HCT116 (cell line): ENCODE results near the gene IZUMO1R. TPM values are rescaled to one million over a fixed set of nuclear protein-coding genes. Genes with fewer than 3 reads are reported as not detected.

Experiments
- ATAC-seq: fragments of 200-7000 bp; cut with Tn5 transposase; 2 replicates; pipeline ENCODE4 v1.9.1; 2020; ENCODE audit warnings: mild to moderate bottlenecking, moderate library complexity
- BruUV-seq: library from RNA; stranded (reverse); fragments of 400-500 nt; replicated peaks from 2 replicates; lab custom pipeline; 2021; lab: Mats Ljungman, UMichigan
- CTCF ChIA-PET: fragments of 300-600 bp; sonication (Branson Sonifier 250); formaldehyde crosslinking; loops from one replicate; lab custom pipeline; 2021; ENCODE audit warnings: antibody characterized with exemption; lab: Charles Lee
- POLR2A ChIA-PET: fragments of 300-600, 350-600 bp; sonication (Branson Sonifier 250); formaldehyde crosslinking; loops from one replicate; lab custom pipeline; 2021; ENCODE audit warnings: antibody characterized with exemption; lab: Charles Lee
- RAD21 ChIA-PET, 2 experiments: fragments of 300-600 bp; sonication (Branson Sonifier 250); formaldehyde crosslinking; loops; one replicate each; lab custom pipeline; 2023; ENCODE audit warnings: low total read pairs in 2 of 2; ENCODE audit not compliant: uncharacterized antibody in 2 of 2, unreplicated experiment in 2 of 2, low non-redundant PET in 1 of 2; lab: Charles Lee
- DNase-seq: peaks from one replicate; pipeline ENCODE4 v3.0.0-alpha.2; 2010; ENCODE audit warnings: low read depth, low spot score
- H2AFZ ChIP-seq: fragments of 200-600 bp; shearing (Covaris generic), sonication (generic); 2 replicates; pipeline ENCODE4 v1.6.1; 2017; ENCODE audit warnings: low read depth, mixed run types, mixed read lengths, antibody characterized with exemption, low read length; ENCODE audit not compliant: poor library complexity, severe bottlenecking
- H3K27ac ChIP-seq: 2 replicates; pipeline ENCODE4 v1.5.1; 2012; ENCODE audit warnings: low read depth, low read length
- H3K27me3 ChIP-seq: fragments of 200-600 bp; sonication (generic); 2 replicates; pipeline ENCODE4 v1.6.1; 2016; ENCODE audit warnings: mixed run types, low read length, mixed read lengths; ENCODE audit not compliant: insufficient read depth
- H3K36me3 ChIP-seq, 2 experiments: fragments of 200-500 bp in 1 of 2; fragments of 200-600 bp in 1 of 2; sonication (Bioruptor generic) in 1 of 2; sonication (generic) in 1 of 2; 2 replicates each; pipeline versions ENCODE4 v1.5.1 to v1.6.1; 2014 to 2016; ENCODE audit warnings: low read length in 2 of 2, inconsistent platforms in 1 of 2, mixed read lengths in 1 of 2, mixed run types in 1 of 2; ENCODE audit not compliant: insufficient read depth in 2 of 2, control insufficient read depth in 1 of 2
- H3K4me1 ChIP-seq, 2 experiments: fragments of 200-600 bp in 1 of 2; sonication (generic) in 1 of 2; 2 replicates each; pipeline versions ENCODE4 v1.5.1 to v1.6.1; 2012 to 2017; ENCODE audit warnings: low read length in 2 of 2, inconsistent platforms in 1 of 2, mild to moderate bottlenecking in 1 of 2, mixed read lengths in 1 of 2, mixed run types in 1 of 2, moderate library complexity in 1 of 2; ENCODE audit not compliant: insufficient read depth in 2 of 2, control insufficient read depth in 1 of 2
- H3K4me2 ChIP-seq: fragments of 200-600 bp; sonication (generic); 2 replicates; pipeline ENCODE4 v1.6.1; 2017; ENCODE audit warnings: mixed run types, low read length, mixed read lengths
- H3K4me3 ChIP-seq, 2 experiments: fragments of 200-600 bp in 1 of 2; sonication (generic) in 1 of 2; replicated peaks in 1 of 2; 2 replicates each; pipeline ENCODE4 v1.5.1; 2011 to 2016; ENCODE audit warnings: low read length in 2 of 2, control low read depth in 1 of 2, low read depth in 1 of 2, mild to moderate bottlenecking in 1 of 2, mixed read lengths in 1 of 2, mixed run types in 1 of 2
- H3K79me2 ChIP-seq: fragments of 200-600 bp; sonication (generic); 2 replicates; pipeline ENCODE4 v1.6.1; 2017; ENCODE audit warnings: mild to moderate bottlenecking, mixed run types, low read length, moderate library complexity, mixed read lengths; ENCODE audit not compliant: insufficient read depth
- H3K9ac ChIP-seq: fragments of 200-600 bp; sonication (generic); 2 replicates; pipeline ENCODE4 v1.6.1; 2016; ENCODE audit warnings: low read length, mixed read lengths
- H3K9me2 ChIP-seq: fragments of 200-600 bp; sonication (generic), shearing (Covaris generic); 2 replicates; pipeline ENCODE4 v1.6.1; 2017; ENCODE audit warnings: mixed run types, mild to moderate bottlenecking, moderate library complexity; ENCODE audit not compliant: insufficient read depth
- H3K9me3 ChIP-seq, 2 experiments: fragments of 200-500 bp in 1 of 2; fragments of 200-600 bp in 1 of 2; sonication (Bioruptor generic) in 1 of 2; sonication (generic) in 1 of 2; 2 replicates each; pipeline ENCODE4 v1.6.1; 2014 to 2017; ENCODE audit warnings: low read length in 2 of 2, mixed read lengths in 2 of 2, inconsistent platforms in 1 of 2, low read depth in 1 of 2, mild to moderate bottlenecking in 1 of 2, mixed run types in 1 of 2, moderate library complexity in 1 of 2; ENCODE audit not compliant: control insufficient read depth in 1 of 2, insufficient read depth in 1 of 2
- H4K20me1 ChIP-seq: fragments of 200-600 bp; sonication (generic), shearing (Covaris generic); 2 replicates; pipeline ENCODE4 v1.6.1; 2017; ENCODE audit warnings: mixed run types, mild to moderate bottlenecking, moderate library complexity; ENCODE audit not compliant: insufficient read depth
- CBX3 ChIP-seq: IDR thresholded peaks from 2 replicates; pipeline ENCODE4 v1.6.1; 2012; ENCODE audit warnings: low read depth
- CEBPB ChIP-seq: IDR thresholded peaks from 2 replicates; pipeline ENCODE4 v1.6.1; 2012; ENCODE audit warnings: low read depth
- CTCF ChIP-seq, 3 experiments: fragments of 200-600 bp in 1 of 3; sonication (generic) in 1 of 3; IDR thresholded peaks in 2 of 3; conservative IDR thresholded peaks in 1 of 3; 2 replicates each; pipeline ENCODE4 v1.5.1; 2012 to 2017; ENCODE audit warnings: low read depth in 2 of 3, low read length in 2 of 3, antibody characterized with exemption in 1 of 3, borderline replicate concordance in 1 of 3, control low read depth in 1 of 3, mild to moderate bottlenecking in 1 of 3, mixed read lengths in 1 of 3, mixed run types in 1 of 3, moderate library complexity in 1 of 3; ENCODE audit not compliant: insufficient read depth in 1 of 3
- EGR1 ChIP-seq: IDR thresholded peaks from 2 replicates; pipeline ENCODE4 v1.6.1; 2012; ENCODE audit warnings: low read depth
- ELF1 ChIP-seq: IDR thresholded peaks from 2 replicates; pipeline ENCODE4 v1.6.1; 2012; ENCODE audit warnings: low read depth, borderline replicate concordance
- EZH2 ChIP-seq: fragments of 200-600 bp; sonication (generic); IDR thresholded peaks from 2 replicates; pipeline ENCODE4 v1.6.1; 2017; ENCODE audit warnings: antibody characterized with exemption, mixed run types
- EZH2phosphoT487 ChIP-seq: fragments of 200-600 bp; IDR thresholded peaks from 2 replicates; pipeline ENCODE4 v1.6.1; 2018; ENCODE audit warnings: antibody characterized with exemption, borderline replicate concordance
- JUND ChIP-seq: IDR thresholded peaks from 2 replicates; pipeline ENCODE4 v1.6.1; 2012
- POLR2A ChIP-seq: IDR thresholded peaks from 2 replicates; pipeline ENCODE4 v1.7.0; 2011; ENCODE audit warnings: borderline replicate concordance; ENCODE audit not compliant: insufficient read depth, insufficient read length; ENCODE audit errors: extremely low read depth
- RAD21 ChIP-seq: IDR thresholded peaks from 2 replicates; pipeline ENCODE4 v1.6.1; 2012; ENCODE audit warnings: low read depth, mild to moderate bottlenecking
- SIN3A ChIP-seq: IDR thresholded peaks from 2 replicates; pipeline ENCODE4 v1.6.1; 2012; ENCODE audit warnings: low read depth
- SP1 ChIP-seq: IDR thresholded peaks from 2 replicates; pipeline ENCODE4 v1.6.1; 2012; ENCODE audit warnings: low read depth
- TCF7L2 ChIP-seq: IDR thresholded peaks from 2 replicates; pipeline ENCODE4 v1.7.0; 2011; ENCODE audit warnings: borderline replicate concordance, inconsistent platforms; ENCODE audit not compliant: insufficient read depth, insufficient read length; ENCODE audit errors: extremely low read depth
- intact Hi-C: fragments of 100-400 bp; cut with micrococcal nuclease; formaldehyde crosslinking; loops from 2 replicates; pipeline ENCODE4 v1.10.0; 2022
- total RNA-seq: library from RNA; stranded (reverse); gene quantifications from one replicate; pipeline ENCODE4 v1.2.1, GENCODE V29; 2021; ENCODE audit not compliant: unreplicated experiment

IZUMO1R gene
- total RNA-seq, 1 experiment from 2014 or later = not detected

- Histone ChIP-seq H3K9me3 (no peaks in the 10 kb centered on the region), H2AFZ (no peak overlapping the region), H3K9ac (no peak overlapping the region), H3K4me2 (no peak overlapping the region), H3K36me3 (no peaks in the 10 kb centered on the region), H3K27me3 (peaks cover 24% of the 10 kb centered on the region), H3K9me2 (no peaks in the 10 kb centered on the region), H3K79me2 (no peaks in the 10 kb centered on the region), H3K4me1 (no peaks in the 10 kb centered on the region), H3K27ac (no peak overlapping the region), H3K4me3 (no peak overlapping the region), H4K20me1 (no peaks in the 10 kb centered on the region)
- DNase-seq (no peak), ATAC-seq (peak; percentile 74)
- TF ChIP-seq CTCF (IDR thresholded peaks at IDR 0.05 in 2 of 3, conservative IDR thresholded peaks at IDR 0.05 in 1 of 3; ENCODE audit: borderline replicate concordance in 1 of 3, insufficient read depth in 1 of 3, low read depth in 2 of 3, low read length in 2 of 3) (peak in 2 of 3 experiments; percentile 26 to 28; a peak in 2 of 6 replicates), TCF7L2 (peak; percentile 32), SP1 (no peak), SIN3A (no peak), EZH2phosphoT487 (no peak), RAD21 (peak; percentile 28; the same call in 1 of the 2 replicates), EGR1 (no peak), POLR2A (no peak), EZH2 (no peak), JUND (no peak), ELF1 (no peak), CBX3 (no peak), CEBPB (no peak)
- ChIA-PET CTCF (interaction anchor here (0.6 to 1.1 kb wide), 2 partner anchors 119 to 207 kb away, joined by 3 to 4 read pairs; no protein-coding TSS in a partner anchor), POLR2A (no interaction called here), RAD21 (no interaction called here)
- intact Hi-C loops = no loop called here
- BruUV-seq = no TSS peak
Measured at GRCh38 chr11:94297985-94298576, 6.3 kb upstream of the IZUMO1R start.
